ENCODE results near the gene ZNF784. TPM values are rescaled to one million over a fixed set of nuclear protein-coding genes. Genes with fewer than 3 reads are reported as not detected.

Gene ZNF784
- total and polyA plus RNA-seq, 10 of the 15 experiments (the other 5 are each of a cell fraction or from before 2014, with no cell fraction given), result 0.10 to 5.2 (median 1.8) TPM

GRCh38 chr19:55653651-55654322 lies 29.4 kb upstream of the ZNF784 start (continued):
- TF ChIP-seq HSF1 (IDR thresholded peaks at IDR 0.05; ENCODE audit: low read depth, low read length), result 0 out of 2 replicates have a peak, but pooled peaks have one; percentile 1
- TF ChIP-seq MYB (IDR thresholded peaks at IDR 0.05; ENCODE audit: borderline replicate concordance, low read depth, low read length), result peak; percentile 61; the same call in 1 of the 2 replicates
- peak; percentile 82 for TF ChIP-seq ZNF207 (IDR thresholded peaks at IDR 0.05; ENCODE audit: borderline replicate concordance)
- no peak for TF ChIP-seq NR2C2 (IDR thresholded peaks at IDR 0.05; ENCODE audit: borderline replicate concordance, control insufficient read depth, insufficient read length, low read depth)
- no peak for TF ChIP-seq REST (IDR thresholded peaks at IDR 0.05; ENCODE audit: low read depth, low read length)
- TF ChIP-seq TCF12 (IDR thresholded peaks at IDR 0.05; ENCODE audit: low read depth, low read length), result 0 out of 2 replicates have a peak, but pooled peaks have one; percentile 34
- no peak for TF ChIP-seq IRF5 (IDR thresholded peaks at IDR 0.05; ENCODE audit: borderline replicate concordance)
- no peak for TF ChIP-seq EED (IDR thresholded peaks at IDR 0.05; ENCODE audit: low read depth)
- 0 out of 2 replicates have a peak, but pooled peaks have one; percentile 12 for TF ChIP-seq PKNOX1 (IDR thresholded peaks at IDR 0.05)
- no peak for TF ChIP-seq YBX1 (IDR thresholded peaks at IDR 0.05)
- no peak for TF ChIP-seq HDAC6 (IDR thresholded peaks at IDR 0.05; ENCODE audit: unreplicated experiment)
- peak; percentile 40; the same call in 1 of the 2 replicates for TF ChIP-seq IRF3 (IDR thresholded peaks at IDR 0.05)
- 0 out of 2 replicates have a peak, but pooled peaks have one; percentile 46 for TF ChIP-seq CBX5 (IDR thresholded peaks at IDR 0.05; ENCODE audit: low read depth)
- TF ChIP-seq HDGF (IDR thresholded peaks at IDR 0.05), result peak; percentile 1; the same call in 1 of the 2 replicates
- TF ChIP-seq TBL1XR1 (IDR thresholded peaks at IDR 0.05; ENCODE audit: low read depth, low read length), result 0 out of 2 replicates have a peak, but pooled peaks have one; percentile 63
- TF ChIP-seq MXI1 (IDR thresholded peaks at IDR 0.05; ENCODE audit: low read depth, low read length), result peak; percentile 94; the same call in 1 of the 2 replicates
- TF ChIP-seq NR2C1 (IDR thresholded peaks at IDR 0.05), result peak; percentile 82
- TF ChIP-seq ZNF24 (IDR thresholded peaks at IDR 0.05), result no peak
- no peak for TF ChIP-seq ZNF274 (IDR thresholded peaks at IDR 0.05; ENCODE audit: insufficient read depth, insufficient read length)
- TF ChIP-seq BMI1 (IDR thresholded peaks at IDR 0.05; ENCODE audit: borderline replicate concordance), result peak; percentile 99
- TF ChIP-seq FOS (IDR thresholded peaks at IDR 0.05; ENCODE audit: borderline replicate concordance, extremely low read depth, insufficient read length), result no peak
- TF ChIP-seq YY1 (IDR thresholded peaks at IDR 0.05; ENCODE audit: low read depth, low read length), result peak; percentile 84
